ENCODE results near the gene ROBO1.
"Not testable (repeated sequence)": the region's sequence is repeated elsewhere in the genome, so short reads cannot be mapped to it uniquely, and the experiment has no call there.

ROBO1 gene

DNA sequence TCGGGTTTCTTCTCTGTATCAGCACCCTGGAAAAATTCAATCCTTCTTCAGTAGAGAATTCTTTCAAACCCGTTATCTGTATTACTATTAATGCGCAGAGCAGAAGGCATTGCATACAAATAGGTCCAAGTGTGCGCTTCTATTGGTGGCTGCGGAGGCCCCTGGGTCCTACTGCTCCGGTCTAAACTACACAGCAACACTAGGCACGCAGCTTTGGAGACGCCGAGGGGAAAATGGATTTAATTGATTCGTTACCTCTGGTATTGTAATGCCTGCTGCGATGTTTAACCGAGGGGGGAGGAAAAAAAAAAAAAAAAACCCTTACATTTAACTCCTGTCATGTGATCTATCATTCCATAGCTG lies at the start of gene ROBO1:
TSS of gene ROBO1 (minus strand) at position 94 of the 363 bp plus-strand sequence.
- DNase-seq, result no peak

DNA sequence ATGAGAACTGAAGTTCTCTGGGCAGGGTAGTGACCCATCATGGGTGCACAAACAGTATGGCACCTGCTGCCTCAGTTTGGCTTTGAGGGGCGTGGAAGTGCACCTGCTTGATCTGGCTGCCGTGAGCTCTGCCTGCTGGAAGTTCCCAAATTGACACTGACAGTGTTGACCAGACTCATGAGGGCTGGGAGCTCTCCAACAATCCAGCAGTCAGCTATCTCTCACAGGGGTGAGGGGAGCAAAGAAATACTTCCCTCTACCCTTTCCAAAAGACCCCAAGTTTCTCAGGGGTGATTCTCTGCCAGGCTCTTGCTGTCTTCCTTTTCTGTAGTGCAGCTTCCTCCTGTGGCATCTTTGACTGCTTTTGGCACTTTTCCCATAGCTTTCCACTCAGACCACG lies 49.4 kb upstream of the ROBO1 start:
- no peak for DNase-seq

- DNase-seq, result no peak
These were observed 47.7 kb upstream of the ROBO1 start for GRCh38 chr3:79815478-79815877.

GRCh38 chr3:79810581-79810980 lies 42.8 kb upstream of the ROBO1 start:
- DNase-seq, result no peak

- DNase-seq, result no peak
These were observed 42.3 kb upstream of the ROBO1 start for GRCh38 chr3:79810092-79810491.

- DNase-seq, result no peak
These were observed 41.3 kb upstream of the ROBO1 start for GRCh38 chr3:79809106-79809505.

- no peak for DNase-seq
These were observed 40.7 kb upstream of the ROBO1 start for GRCh38 chr3:79808515-79808914.

DNA sequence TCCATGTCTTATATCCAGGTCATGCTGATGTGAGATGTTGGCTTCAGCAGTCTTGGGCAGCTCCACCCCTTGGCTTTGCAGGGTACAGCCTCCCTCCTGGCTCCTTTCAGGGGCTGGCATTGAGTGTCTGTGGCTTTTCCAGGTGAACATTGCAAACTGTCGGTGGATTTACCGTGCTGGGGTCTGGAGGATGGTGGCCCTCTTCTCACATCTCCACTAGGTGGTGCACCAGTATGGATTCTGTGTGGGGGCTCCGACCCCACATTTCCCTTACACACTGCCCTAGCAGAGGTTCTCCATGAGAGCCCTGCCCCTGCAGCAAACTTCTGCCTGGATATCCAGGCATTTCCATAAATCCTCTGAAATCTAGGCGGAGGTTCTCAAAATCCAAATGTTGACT lies 22.4 kb upstream of the ROBO1 start:
- not testable (repeated sequence) for DNase-seq

DNA sequence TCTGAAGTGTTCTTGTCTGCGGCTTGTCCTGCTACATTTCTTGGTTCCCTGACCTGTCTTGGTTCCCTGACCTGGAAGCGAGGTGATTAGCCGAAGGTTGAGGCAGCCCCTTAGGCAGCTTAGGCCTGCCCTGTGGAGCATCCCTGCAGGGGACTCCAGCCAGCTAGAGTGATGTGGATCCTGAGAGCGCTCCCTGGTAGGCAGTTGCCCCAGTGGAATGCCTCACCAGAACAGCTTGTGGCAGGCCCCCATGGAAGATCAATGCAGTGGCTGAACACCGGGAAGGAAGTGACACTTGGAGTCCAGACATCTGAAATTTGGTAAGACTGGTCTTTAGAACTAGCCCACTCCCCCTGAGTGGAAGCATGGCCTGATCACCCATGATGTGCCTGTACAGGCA lies 5.5 kb upstream of the ROBO1 start:
- no peak for DNase-seq

- no peak for DNase-seq
These were observed 1.4 kb upstream of the ROBO1 start for GRCh38 chr3:79769229-79769628.

- DNase-seq, result no peak
These were observed 449 bp downstream of the ROBO1 start for GRCh38 chr3:79767194-79767904.

DNA sequence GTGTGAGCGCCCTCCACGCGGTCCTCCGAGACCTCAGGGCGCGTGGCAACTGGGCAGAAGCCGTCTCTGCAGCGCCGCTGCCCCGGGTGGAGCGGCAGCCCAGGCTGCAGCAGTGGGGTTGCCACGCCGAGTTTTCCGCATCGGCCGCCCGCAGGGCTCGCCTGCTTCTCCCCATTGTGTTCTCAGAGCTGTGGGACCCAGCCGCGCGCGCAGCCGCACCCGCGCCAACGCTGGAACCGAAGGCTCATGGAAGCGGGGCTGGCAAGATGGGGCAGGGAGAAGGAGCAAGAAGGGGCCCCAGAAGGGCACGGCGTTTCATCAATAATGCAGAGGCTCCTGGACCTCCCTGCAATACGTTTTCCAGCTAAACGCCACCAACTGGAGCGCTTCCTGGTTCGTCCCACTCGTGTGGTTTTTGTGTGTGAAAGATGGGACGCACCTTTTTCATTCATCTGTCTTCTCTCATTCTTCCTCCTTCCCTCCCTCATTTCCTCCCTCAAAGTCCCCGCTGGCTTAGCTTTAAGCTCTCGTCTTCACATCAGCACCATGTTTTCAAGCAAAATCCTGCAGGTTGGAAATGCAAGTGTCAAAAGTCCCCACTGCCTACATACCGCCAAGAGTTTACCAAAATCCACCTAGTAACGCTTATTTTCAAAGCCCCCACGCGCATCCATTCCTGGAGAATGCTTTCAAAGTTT lies 1.2 kb downstream of the ROBO1 start:
- no peak for DNase-seq

DNA sequence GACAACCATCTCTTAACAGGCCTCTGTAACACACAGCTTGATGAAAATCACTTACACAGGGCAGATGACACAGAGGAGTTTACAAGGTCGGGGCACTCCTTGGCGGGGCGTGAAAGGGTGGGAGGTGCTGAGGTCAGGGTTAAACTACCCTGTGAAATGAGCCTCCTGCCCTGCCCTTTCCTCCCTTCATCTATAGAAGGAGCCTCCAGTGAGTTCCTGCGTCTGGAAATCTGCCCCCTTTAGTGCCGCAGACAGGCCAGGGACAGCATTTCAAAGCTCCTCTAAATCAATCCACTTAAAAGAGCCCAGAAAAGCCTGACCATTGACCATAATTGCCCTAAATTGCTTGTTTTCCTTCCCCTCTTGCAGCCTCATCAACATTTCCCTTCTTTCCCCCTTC lies 1.9 kb downstream of the ROBO1 start:
- no peak for DNase-seq

GRCh38 chr3:79761441-79761840 lies 6.4 kb downstream of the ROBO1 start:
- no peak for DNase-seq

DNA sequence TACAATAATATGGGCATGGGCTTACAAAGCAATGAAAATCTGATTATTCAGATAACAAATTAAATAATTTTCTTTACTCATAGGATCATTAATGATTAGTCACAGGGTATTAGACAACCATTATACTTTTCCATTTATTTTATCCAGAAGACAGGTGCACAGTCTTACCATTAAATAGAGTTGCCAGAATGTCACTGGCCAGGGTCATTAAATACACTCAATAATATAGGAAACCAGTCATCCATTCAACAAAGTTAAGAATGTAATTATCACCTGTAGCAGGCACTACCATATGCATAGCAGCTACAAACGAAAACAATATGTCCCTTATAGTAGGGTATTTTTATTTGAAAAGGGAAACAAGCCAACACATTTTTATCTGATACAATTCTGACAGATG lies 16.1 kb downstream of the ROBO1 start:
- DNase-seq, result no peak

DNA sequence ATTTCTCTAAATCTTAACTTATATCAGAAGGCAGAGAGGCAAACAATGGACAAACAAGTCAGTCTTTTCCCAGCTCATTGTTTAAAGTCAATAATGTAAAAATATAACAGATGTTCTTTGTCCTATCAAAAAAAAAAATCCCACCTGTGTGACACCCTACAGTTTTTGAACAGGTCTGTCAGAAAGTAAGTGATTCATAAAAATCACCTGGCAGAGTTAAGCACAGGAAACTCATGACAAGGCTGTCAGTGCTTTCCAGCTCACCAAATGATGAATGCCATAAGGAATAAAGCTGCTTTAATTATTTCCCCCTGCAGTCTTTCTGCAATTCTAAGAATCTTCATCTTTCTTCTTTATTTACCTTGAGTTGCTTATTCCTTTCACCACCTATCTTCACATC lies 30.3 kb downstream of the ROBO1 start:
- no peak for DNase-seq

- DNase-seq, result no peak
These were observed 38.7 kb downstream of the ROBO1 start for GRCh38 chr3:79729096-79729495.

DNA sequence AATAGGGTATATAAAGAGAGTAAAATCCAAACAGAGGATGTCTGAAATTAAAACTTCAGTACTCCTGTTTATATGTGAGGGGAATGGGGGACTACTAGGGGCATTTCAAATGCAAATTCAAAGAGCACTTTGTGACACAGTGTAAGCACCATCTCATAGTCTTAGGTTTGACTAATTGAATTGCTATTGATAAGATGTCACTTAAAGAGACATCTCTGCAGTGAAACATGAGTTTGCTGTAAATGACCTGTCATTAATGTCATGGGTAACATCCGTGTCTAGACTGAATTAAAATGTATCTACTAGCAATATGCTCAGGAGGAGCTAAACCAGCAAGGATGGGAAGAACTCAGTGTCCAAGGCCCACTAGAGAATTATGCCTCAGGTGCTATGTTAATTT lies 41.0 kb downstream of the ROBO1 start:
- no peak for DNase-seq

DNA sequence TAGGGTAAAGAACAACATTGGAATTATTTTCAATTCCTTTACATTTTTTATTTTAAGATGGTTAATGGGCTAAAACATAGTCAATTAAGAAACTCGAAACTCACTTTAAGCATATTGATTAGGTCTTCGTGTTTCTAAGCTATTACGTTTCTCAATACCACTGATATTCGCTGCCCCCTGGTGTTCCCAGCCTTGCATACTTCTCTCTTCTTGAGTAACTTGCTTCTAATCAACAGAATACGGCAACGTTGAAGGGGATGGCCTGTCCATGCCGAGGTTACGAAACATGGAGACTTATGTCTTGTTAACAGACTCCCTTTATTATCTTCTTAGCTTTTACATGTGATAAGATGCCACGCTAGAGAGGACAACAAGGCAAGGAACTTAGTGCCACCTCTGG lies 43.6 kb downstream of the ROBO1 start:
- no peak for DNase-seq

GRCh38 chr3:79690072-79690471 lies 77.7 kb downstream of the ROBO1 start:
- no peak for DNase-seq

DNA sequence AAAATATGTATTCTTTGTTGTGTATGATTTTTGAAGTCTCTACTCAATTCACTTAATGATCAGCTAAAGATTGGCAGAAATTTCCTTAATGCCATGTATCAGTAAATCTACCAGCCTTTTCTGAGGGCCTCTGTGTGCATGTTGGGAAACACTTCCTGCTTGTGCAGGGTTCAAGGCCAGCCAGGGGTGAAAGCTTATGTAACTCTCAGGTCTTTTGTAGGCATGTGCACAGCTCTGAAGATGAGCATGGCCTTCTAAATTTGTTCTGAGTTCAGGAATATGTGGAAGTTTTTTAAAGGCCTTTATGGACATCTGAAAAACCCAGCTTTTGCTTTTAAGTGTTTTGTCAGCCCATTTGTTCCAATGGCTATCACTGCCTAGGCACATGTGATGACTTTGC lies 82.7 kb downstream of the ROBO1 start:
- DNase-seq, result no peak

GRCh38 chr3:79684041-79684440 lies 83.8 kb downstream of the ROBO1 start:
- no peak for DNase-seq

DNA sequence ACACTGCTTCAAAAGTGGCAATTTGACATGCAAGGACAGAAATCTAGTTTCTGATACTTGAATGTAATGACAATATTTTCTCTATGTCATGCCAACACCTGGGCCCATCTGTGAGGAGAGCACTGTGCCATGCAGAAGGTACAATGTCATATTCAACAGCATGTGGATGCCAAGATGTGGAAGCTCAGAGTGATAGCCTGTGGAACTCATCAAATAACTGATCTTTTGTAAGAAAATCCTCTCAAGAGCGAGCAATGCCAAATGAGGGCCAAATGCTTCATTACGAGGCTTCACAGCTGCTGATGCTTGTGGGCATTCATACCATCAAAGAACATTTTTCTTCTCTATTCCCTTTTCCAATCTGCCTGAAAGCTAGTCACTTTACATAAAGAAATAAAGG lies 95.1 kb downstream of the ROBO1 start:
- no peak for DNase-seq

DNA sequence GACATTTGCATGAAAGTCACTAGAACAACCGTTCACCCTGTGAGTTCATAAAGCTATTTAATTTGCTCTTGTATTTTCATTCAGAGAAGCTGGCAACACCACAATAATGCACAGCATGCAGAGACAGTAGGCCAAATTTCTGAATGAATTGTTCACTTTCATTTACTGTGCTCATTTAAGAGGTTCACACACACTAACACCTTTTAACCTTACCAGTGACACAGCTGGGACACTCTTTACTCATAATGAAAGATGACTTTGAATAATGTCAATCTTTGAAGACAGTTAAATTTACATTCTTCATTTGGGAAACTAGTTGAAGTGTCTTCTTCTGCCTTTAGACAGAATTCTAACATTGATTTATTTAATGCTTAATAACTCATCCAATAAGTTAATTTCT lies 95.7 kb downstream of the ROBO1 start:
- DNase-seq, result no peak

DNA sequence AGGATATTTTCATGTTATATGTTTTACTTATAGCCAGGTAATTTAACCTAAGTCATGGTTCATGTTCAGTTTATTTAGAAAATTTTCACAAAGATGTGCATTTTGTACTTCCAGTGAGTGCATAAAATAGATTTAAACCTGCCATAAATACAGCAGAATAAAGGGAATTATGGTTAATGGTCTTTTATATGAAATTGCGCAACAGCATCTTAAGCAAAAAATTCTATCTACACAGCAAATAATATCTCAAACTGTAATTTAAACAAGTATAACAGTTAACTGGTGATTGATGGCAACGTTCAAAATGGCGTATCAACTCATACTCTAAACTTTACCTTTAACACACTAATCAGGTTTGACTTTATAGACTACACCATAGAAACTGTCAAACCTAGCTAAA lies 97.6 kb downstream of the ROBO1 start:
- DNase-seq, result no peak
